HEK293 (cell line): ENCODE data around the gene TBCC.

Source experiments
- REST ChIP-seq: fragments of 450-650 bp; formaldehyde crosslinking; IDR thresholded peaks from 2 replicates; pipeline ENCODE4 v1.5.1; 2016; ENCODE audit warnings: missing biosample characterization, missing genetic modification characterization
- SALL2 ChIP-seq: fragments of 450-650 bp; formaldehyde crosslinking; IDR thresholded peaks from 2 replicates; pipeline ENCODE4 v1.5.0; 2017; ENCODE audit warnings: missing biosample characterization, mild to moderate bottlenecking, missing genetic modification characterization, borderline replicate concordance
- ZNF404 ChIP-seq: fragments of 450-650 bp; formaldehyde crosslinking; IDR thresholded peaks from 2 replicates; pipeline ENCODE4 v1.5.1; 2017; ENCODE audit warnings: missing biosample characterization, missing genetic modification characterization
- ZNF513 ChIP-seq: fragments of 450-650 bp; IDR thresholded peaks from 2 replicates; pipeline ENCODE4 v1.5.1; 2018; ENCODE audit warnings: missing biosample characterization, missing genetic modification characterization

- TF ChIP-seq ZNF513 (tag by site-specific recombination), result no peak
- TF ChIP-seq SALL2 (tag by site-specific recombination), result no peak
- no peak for TF ChIP-seq ZNF404 (tag by site-specific recombination)
- TF ChIP-seq REST (tag by site-specific recombination), result no peak
Measured at GRCh38 chr6:42762950-42763349, 17.0 kb upstream of the TBCC start.
